ENCODE measurements around the gene C19orf12. TPM values are rescaled to one million over a fixed set of nuclear protein-coding genes. Genes with fewer than 3 reads are reported as not detected.

The C19orf12 gene
- total RNA-seq, 1 experiment from 2014 or later, result 17.5 TPM

GRCh38 chr19:29743681-29744080, 28.6 kb upstream of the C19orf12 start:
- Histone ChIP-seq H3K14ac (ENCODE audit: insufficient read depth, low read length) (no peak overlapping the region), H2BK5ac (ENCODE audit: insufficient read length, low read length) (no peak overlapping the region), H3K18ac (ENCODE audit: insufficient read length, low read depth, low read length) (no peak overlapping the region), H3K23ac (ENCODE audit: insufficient read length, low read depth, low read length) (no peak overlapping the region), H4K8ac (replicated peaks; ENCODE audit: insufficient read length, low read depth, low read length) (no peak overlapping the region), H4K5ac (ENCODE audit: insufficient read length, low read depth, low read length) (no peak overlapping the region), H3K4ac (ENCODE audit: low read depth, low read length) (no peak overlapping the region), H3K9ac (ENCODE audit: extremely low read depth, insufficient read length, low read length) (no peak overlapping the region), H2BK20ac (ENCODE audit: low read depth, low read length, poor library complexity, severe bottlenecking) (no peak overlapping the region), H3K27ac (ENCODE audit: insufficient read length, low read depth, low read length) (no peak overlapping the region), H2AK5ac (ENCODE audit: insufficient read length, low read length) (no peak overlapping the region), H2BK12ac (ENCODE audit: insufficient read length, low read depth, low read length) (no peak overlapping the region), H3K4me1 (ENCODE audit: insufficient read depth, low read length) (no peaks in the 10 kb centered on the region), H3K4me2 (ENCODE audit: insufficient read depth, insufficient read length, low read length) (no peak overlapping the region), H3K79me1 (ENCODE audit: insufficient read depth, low read depth, low read length, poor library complexity, severe bottlenecking) (no peaks in the 10 kb centered on the region), H2BK15ac (ENCODE audit: low read depth, low read length) (no peak overlapping the region), H3K23me2 (ENCODE audit: insufficient read length, low read depth, low read length, poor library complexity, severe bottlenecking) (no peaks in the 10 kb centered on the region), H4K91ac (ENCODE audit: insufficient read length, low read depth, low read length) (no peak overlapping the region), H3T11ph (ENCODE audit: low read length) (no peak overlapping the region), H2AFZ (ENCODE audit: low read length) (no peak overlapping the region), H2BK120ac (ENCODE audit: low read depth, low read length, poor library complexity, severe bottlenecking) (no peak overlapping the region), H3K56ac (ENCODE audit: insufficient read length, low read depth, low read length) (no peak overlapping the region), H3K79me2 (ENCODE audit: insufficient read depth, low read length) (no peaks in the 10 kb centered on the region), H3K27me3 (ENCODE audit: insufficient read depth, low read length) (no peaks in the 10 kb centered on the region), H3K9me3 (ENCODE audit: control insufficient read depth, low read depth, low read length) (no peaks in the 10 kb centered on the region), H4K20me1 (ENCODE audit: control insufficient read depth, insufficient read depth, insufficient read length) (no peaks in the 10 kb centered on the region)
- TF ChIP-seq, protein P1, sequence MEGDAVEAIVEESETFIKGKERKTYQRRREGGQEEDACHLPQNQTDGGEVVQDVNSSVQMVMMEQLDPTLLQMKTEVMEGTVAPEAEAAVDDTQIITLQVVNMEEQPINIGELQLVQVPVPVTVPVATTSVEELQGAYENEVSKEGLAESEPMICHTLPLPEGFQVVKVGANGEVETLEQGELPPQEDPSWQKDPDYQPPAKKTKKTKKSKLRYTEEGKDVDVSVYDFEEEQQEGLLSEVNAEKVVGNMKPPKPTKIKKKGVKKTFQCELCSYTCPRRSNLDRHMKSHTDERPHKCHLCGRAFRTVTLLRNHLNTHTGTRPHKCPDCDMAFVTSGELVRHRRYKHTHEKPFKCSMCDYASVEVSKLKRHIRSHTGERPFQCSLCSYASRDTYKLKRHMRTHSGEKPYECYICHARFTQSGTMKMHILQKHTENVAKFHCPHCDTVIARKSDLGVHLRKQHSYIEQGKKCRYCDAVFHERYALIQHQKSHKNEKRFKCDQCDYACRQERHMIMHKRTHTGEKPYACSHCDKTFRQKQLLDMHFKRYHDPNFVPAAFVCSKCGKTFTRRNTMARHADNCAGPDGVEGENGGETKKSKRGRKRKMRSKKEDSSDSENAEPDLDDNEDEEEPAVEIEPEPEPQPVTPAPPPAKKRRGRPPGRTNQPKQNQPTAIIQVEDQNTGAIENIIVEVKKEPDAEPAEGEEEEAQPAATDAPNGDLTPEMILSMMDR (conservative IDR thresholded peaks at IDR 0.05), result no peak
- no peaks in the 10 kb centered on the region for H3K9me3 Mint-ChIP-seq
- H3K36me3 Mint-ChIP-seq (ENCODE audit: insufficient read depth in 1 of 3, low read depth in 3 of 3), result no peaks in the 10 kb centered on the region
- DNase-seq, result no peak
- no peaks in the 10 kb centered on the region for H3K4me1 Mint-ChIP-seq
- H3K27ac Mint-ChIP-seq, result no peak overlapping the region
- H3K4me3 Mint-ChIP-seq, result no peak overlapping the region
- peaks cover 1% of the 10 kb centered on the region; the same call in 1 of the 2 replicates for H3K27me3 Mint-ChIP-seq (ENCODE audit: low read depth)
